KOPT-K1 (cell line): ENCODE results near the gene PGAM2.

Experiments used
- H3K27ac ChIP-seq: fragments of 200-600 bp; sonication (generic); 2 replicates; pipeline ENCODE4 v1.5.1; 2016; ENCODE audit warnings: antibody characterized with exemption, mild to moderate bottlenecking, low read depth, low read length; ENCODE audit not compliant: poor library complexity, severe bottlenecking
- H3K36me3 ChIP-seq: fragments of 200-600 bp; sonication (generic); 2 replicates; pipeline ENCODE4 v1.5.1; 2017; ENCODE audit warnings: antibody characterized with exemption, mild to moderate bottlenecking, low read length, moderate library complexity; ENCODE audit not compliant: insufficient read depth
- H3K9me3 ChIP-seq: fragments of 200-600 bp; sonication (generic); 2 replicates; pipeline ENCODE4 v1.5.1; 2017; ENCODE audit warnings: antibody characterized with exemption, low read length, mild to moderate bottlenecking; ENCODE audit not compliant: insufficient read depth, poor library complexity, severe bottlenecking

Gene PGAM2

DNA sequence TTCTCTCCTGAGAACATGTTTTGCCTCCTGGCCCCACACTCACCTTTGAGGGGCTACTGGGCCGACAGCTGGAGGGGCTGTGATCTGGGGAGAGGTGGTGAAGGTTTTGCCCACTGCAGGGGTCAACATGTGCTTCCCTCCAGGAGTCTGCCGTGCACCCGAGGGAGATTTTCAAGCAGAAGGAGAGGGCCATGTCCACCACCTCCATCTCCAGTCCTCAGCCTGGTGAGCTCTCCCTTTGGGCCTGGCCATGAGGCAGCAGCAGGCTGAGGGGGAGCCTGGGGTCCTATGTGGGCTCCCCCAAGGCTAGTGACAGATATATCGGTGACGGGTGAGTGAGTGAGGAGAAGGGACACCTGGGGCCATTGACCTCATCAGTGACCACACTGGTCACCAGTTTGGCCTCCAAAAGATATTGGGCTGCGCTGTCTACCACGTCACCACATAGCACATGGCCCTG is 6.6 kb downstream of the PGAM2 start:
- Histone ChIP-seq H3K36me3 (peaks cover 94% of the 10 kb centered on the region), H3K27ac (no peak overlapping the region), H3K9me3 (no peaks in the 10 kb centered on the region)

DNA sequence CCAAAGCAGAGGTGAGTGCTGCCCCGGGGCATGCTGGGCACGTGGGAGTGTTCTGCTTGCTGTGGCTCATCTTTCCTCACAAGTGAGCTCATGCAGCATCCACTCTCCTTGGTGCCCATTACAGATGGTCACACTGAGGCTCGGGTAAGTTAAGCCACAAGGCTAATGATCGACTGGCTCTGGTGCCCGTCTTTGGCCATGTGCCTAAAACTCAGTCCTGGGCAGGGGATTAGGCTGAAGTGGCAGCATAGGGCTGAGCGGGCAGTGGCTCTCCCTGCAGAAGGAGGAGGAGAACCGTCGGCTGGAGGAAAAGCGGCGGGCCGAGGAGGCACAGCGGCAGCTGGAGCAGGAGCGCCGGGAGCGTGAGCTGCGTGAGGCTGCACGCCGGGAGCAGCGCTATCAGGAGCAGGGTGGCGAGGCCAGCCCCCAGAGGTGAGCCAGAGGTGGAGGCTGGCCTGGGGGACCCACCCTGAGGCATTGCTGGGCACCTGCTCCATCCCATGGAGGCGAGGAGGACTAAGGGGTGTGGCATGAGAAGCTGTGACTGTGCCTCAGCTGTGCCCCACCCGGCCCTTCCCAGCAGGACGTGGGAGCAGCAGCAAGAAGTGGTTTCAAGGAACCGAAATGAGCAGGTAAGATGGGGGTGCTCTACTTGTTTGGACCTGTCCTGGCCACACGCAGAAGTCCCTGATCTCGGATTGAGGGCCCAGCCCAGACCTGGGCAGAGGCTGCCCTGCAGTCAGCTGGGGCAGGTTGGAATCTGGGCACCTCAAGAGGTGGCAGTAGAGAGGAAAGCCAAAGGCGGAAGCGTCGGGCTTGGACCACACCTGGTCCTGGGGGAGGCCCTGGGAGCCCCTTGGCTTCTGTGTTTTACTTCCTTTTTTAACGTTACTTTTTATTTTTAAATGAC is 7.3 kb downstream of the PGAM2 start:
- no peak overlapping the region for H3K27ac ChIP-seq
- no peaks in the 10 kb centered on the region for H3K9me3 ChIP-seq
- peaks cover 100% of the 10 kb centered on the region for H3K36me3 ChIP-seq

DNA sequence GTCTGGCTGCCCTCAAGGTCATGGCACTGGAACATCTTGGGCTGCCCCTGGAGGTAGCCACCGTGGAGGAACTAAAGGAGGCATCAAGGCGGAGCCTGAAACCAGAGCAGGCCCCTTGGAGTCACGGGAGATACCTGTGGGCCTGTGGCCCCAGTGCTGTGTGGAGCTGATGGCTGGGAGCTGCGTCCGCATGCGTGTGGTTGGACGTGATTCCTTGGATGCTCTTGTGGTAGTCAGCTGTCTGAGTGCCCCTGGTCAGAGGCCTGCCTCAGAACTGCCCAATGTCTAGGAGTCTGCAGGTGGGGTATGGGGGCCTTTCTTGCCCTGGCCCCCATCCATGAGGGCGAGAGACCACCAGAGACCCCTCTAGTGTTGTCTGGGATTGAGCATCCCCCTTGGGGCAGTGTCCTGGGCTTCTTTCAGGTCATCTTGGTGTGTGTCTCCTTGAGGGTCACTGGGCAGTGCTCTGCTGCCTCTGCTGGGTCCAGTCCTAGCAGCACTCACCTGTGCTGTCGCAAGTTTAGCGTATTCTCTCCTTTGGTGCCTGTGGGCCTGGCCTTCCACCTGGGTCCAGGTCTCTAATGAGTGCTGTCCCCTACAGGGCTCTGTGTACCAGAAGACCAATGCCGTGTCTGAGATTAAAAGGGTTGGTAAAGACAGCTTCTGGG is 8.1 kb downstream of the PGAM2 start:
- peaks cover 100% of the 10 kb centered on the region for H3K36me3 ChIP-seq

DNA sequence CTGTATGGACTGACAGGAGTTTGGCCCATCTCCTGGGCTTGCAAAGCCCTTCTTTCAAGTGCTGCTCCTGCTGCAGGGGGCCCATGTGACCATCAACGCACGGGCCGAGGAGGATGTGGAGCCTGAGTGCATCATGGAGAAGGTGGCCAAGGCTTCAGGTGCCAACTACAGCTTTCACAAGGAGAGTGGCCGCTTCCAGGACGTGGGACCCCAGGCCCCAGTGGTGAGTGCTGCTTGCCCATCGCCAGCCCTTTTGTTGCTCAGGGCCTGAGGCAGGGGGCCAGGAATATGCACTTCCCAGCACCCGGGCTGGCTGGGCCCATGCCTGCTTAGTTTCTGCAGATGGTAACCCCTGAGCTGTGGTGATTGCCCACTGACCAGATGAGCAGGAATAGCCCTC is 8.7 kb downstream of the PGAM2 start:
- Histone ChIP-seq H3K27ac (no peak overlapping the region), H3K36me3 (peaks cover 100% of the 10 kb centered on the region), H3K9me3 (no peaks in the 10 kb centered on the region)

More for the DNA sequence above, 8.1 kb downstream of the PGAM2 start:
- H3K9me3 ChIP-seq = no peaks in the 10 kb centered on the region
- no peak overlapping the region for H3K27ac ChIP-seq

DNA sequence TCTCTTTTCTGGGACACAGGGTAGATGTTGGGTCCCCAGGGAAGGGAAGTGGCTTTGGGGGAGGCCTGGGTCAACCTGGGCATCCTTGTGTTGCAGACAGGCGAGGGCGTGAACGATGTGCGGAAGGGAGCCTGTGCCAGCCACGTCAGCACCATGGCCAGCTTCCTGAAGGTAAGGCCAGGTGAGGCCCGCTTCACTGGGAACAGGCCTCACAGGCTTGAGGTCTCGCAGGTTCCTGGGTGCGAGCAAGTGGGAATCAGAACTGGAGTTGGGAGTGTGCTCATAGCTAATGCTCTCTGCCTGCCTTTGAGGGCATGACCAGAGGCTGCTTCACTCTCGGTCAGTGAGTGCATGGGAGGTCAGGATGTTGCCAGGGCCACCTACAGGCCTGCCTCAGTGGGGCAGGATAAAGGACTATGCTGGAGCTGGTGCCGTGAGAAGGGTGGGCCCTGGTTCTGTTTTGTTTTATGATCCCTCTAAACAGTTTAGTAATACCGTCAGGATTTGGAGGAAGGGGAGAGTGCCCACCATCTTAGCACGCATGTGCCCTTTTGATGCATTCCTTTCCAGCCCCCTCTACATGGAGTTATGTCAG is 12.5 kb downstream of the PGAM2 start:
- H3K9me3 ChIP-seq = no peaks in the 10 kb centered on the region
- H3K36me3 ChIP-seq = peaks cover 99% of the 10 kb centered on the region
- H3K27ac ChIP-seq = no peak overlapping the region

DNA sequence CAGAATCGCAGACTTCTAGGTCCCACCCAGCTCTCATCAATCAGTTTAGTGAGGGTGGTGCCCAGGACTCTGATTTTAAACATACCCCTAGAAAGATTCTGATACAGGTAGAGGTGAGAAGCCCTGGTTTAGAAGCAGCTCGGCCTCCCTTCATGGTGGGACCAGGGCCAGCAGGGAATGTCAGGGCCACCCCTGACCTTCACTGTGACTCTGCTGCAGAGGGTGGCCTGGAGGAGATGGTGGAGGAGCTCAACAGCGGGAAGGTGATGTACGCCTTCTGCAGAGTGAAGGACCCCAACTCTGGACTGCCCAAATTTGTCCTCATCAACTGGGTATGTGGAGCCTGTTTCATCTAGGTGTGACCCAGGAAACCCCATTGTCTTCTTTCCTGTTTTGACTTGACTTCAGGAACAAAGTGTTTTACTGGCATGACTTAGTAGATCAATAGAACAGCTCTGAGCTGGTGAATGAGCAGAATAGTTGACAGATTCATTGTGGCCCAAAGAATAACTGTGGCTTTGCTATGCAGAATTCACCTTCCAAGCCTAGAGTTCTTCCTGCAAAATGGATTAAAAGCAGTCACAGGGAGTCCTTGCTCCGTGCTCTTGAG is 13.7 kb downstream of the PGAM2 start:
- H3K27ac ChIP-seq = no peak overlapping the region
- H3K9me3 ChIP-seq = no peaks in the 10 kb centered on the region
- H3K36me3 ChIP-seq = peaks cover 99% of the 10 kb centered on the region

DNA sequence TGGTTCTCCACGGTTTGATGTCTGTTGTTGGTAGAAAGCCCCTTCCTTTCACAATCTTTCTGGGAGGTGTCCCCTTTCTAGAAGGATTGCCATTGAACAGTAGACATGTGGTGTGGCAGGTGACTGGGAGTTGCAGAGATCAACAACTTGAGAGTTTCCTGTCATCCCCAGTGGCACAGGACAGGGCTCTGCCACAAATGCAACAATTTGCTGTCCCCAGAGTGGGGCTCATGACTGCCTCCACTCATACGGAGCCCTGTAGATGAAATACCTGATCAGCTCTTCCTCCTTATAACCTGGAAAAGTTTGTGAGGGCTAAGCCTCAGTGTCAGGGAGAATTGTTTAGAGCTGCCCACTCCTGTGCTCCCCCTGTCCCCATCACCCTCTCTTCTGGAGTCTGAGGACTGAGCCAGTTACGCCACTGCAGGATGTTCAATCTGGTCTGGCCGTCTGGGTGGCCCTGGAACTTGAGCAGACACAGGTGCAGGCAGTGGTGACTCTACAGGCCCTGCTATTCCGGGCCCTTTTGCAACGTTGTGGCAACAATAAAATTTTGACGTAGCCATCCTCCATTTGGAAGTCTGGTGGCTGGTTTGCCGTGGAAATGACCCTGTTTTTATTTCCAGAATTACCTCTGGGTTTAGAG is 14.3 kb downstream of the PGAM2 start:
- no peak overlapping the region for H3K27ac ChIP-seq
- peaks cover 99% of the 10 kb centered on the region for H3K36me3 ChIP-seq
- H3K9me3 ChIP-seq = no peaks in the 10 kb centered on the region

DNA sequence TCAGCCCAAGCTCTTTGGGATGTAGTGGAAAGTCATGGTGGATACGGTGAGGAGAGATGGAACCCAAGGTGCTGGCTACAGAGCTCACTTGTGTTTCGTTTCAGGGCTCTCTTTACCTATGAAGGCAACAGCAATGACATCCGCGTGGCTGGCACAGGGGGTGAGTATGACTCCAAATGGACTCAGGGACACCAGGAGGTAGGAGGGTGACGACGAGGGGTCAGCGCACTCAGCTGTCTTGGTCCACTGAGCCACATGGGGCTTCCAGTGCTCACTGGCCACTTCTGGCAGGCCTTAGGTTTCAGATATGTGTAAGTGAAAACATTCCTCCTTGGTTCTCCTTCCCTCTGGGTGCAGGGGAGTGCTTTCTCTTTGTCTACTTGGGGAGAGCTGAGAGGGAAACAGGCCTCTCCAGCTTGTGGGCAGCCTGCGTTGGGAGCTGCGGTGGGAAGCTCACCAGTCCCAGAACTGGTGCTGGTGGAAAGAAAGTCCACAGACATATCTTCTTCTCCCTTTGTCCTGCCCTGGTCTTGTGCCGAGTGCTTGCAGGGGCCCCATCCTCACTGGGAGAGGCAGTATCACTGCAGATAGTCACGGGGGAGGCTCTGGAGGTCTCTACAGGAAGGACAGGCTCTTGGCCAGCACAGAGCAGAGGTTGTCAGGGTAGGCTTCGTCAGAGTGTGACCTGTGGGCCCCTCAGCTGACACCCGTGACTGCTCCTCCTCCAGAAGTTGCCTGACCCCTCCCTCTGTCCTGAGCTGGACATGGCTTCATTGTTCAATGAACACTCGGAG is 15.0 kb downstream of the PGAM2 start:
- Histone ChIP-seq H3K9me3 (no peaks in the 10 kb centered on the region), H3K27ac (no peak overlapping the region), H3K36me3 (peaks cover 92% of the 10 kb centered on the region)

DNA sequence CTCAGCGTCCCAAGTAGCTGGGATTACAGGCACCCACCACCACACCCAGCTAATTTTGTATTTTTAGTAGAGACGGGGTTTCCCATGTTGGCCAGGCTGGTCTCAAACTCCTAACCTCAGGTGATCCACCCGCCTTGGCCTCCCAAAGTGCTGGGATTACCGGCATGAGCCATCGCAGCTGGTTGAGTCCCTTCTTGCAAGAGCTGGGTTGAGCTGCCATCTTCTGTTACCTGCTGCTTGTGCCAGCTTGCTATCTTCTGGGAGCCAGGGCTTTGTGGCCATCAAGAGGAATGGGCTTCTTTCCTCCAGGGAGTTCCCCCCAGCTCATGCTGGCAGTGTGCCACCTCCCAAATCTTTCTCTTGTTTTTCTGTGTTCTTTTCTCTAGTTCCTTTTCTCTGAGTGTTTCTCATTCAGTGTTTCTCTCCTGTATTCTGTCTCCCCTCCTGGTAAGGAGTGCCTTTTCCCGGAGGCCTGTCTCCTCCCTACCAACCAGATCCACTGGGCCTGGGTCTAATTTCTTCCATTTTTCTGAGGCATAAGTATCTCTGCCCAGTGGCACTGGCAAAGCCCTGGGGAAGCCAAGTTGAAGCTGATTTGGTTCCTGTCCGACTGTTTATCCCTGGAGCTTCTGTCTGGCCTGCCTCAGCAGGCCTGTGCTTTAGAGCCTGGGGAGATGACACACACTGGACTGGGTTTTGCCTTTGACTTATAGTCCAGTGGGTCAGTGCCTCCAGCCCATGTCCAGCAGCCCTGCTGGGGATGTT is 17.2 kb downstream of the PGAM2 start:
- peaks cover 71% of the 10 kb centered on the region for H3K36me3 ChIP-seq
- H3K27ac ChIP-seq = no peak overlapping the region
- no peaks in the 10 kb centered on the region for H3K9me3 ChIP-seq

DNA sequence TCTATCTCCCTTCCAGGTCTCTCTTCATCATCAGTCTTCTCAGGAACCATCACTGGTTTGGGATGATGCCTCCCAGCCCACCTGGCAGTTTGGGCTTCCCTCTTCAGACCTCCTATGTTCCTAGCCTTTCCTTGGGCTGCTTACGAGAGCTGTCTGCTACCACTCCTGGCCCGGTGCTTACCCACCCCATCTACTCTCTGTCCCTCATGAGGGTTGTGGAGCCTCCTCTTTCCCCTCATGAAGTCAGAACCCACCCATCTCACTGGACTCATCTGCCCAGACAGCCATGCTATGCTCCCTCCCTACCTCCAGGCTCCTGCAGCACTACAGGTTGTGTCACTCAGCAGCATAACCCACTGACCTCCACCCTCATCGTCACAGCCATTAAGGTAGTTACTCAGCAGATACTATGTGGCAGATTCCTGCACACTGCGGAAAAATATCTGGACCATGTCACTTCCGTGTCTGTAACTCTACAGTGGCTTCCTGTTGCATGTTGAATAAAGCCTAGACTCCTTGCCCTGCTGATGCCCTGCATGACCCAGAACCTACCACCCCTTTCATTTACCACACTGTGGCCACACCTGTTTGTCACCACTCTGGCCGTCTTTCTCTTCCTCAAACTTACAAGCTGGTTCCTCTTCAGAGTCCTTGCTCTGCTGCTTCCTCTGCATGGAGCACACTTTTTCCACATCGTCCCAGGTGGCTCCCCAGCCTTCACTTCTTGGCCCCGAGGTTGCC is 18.9 kb downstream of the PGAM2 start:
- H3K36me3 ChIP-seq = peaks cover 54% of the 10 kb centered on the region
- H3K27ac ChIP-seq = peak overlapping the region; percentile 79
- H3K9me3 ChIP-seq = no peaks in the 10 kb centered on the region

DNA sequence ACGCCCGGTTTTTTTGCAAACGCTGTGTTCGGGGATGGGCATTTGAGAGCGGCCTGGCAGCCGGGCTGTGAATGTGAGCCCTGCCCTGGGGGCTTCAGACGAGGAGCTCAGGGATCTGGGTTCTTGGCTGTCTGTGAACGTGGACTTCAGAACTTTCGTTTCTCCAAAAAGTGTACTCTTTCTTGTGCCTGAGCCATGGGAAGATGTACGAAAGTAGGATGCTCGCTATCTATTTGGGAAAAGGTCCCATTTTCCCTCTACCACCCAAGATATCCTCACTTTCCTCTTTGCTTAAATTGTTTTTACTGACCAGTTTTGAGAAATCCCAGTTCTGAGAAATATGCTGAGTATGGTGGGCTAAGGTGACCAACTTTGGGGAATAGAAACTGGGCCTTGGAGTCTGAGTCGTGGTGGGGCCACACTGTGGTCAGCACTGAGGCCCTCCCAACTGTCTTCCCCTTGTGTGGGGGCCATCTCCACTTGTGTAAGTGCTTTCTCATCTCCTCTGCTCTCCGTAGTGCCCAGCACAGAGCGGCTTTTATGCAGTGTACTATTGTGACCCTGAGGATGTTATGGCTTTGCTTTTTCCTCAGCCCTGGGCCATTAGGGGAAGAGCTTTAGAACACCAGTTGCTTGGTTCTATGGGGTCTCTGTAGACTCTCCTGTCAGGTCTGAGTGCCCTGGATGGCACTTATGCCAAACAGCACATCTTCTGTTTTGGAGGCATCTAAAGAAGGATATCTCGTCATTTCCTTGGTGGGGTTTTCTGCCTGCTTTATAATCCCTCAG is 19.9 kb downstream of the PGAM2 start:
- Histone ChIP-seq H3K36me3 (peaks cover 43% of the 10 kb centered on the region), H3K27ac (peak overlapping the region; percentile 79), H3K9me3 (no peaks in the 10 kb centered on the region)
